Small intestine (tissue), 16 donors: Measurements from ENCODE around the gene HRH1. TPM values are rescaled to one million over a fixed set of nuclear protein-coding genes. Genes with fewer than 3 reads are reported as not detected.
"Not testable (repeated sequence)": the region's sequence is repeated elsewhere in the genome, so short reads cannot be mapped to it uniquely, and the experiment has no call there.

Source experiments
- DNase-seq, 2 donors: peaks; one replicate each; pipeline versions ENCODE4 v3.0.0 to v3.0.0-alpha.2; 2013
- FAIRE-seq: peaks from 2 replicates; lab custom pipeline; 2012; peaks lifted over from hg19 to GRCh38; lab: Jason Lieb, UNC
- H3K27ac ChIP-seq, 3 donors: one replicate each; pipeline ENCODE4 v1.5.1; 2013; ENCODE audit warnings: low read length in 2 of 3, mild to moderate bottlenecking in 2 of 3, control low read depth in 1 of 3, inconsistent platforms in 1 of 3, low read depth in 1 of 3, moderate library complexity in 1 of 3
- H3K27me3 ChIP-seq, 3 donors: one replicate each; pipeline ENCODE4 v1.6.1; 2013; ENCODE audit warnings: low read length in 3 of 3, inconsistent platforms in 1 of 3; ENCODE audit not compliant: control insufficient read depth in 3 of 3, insufficient read depth in 3 of 3
- H3K36me3 ChIP-seq, 3 donors: one replicate each; pipeline ENCODE4 v1.6.1; 2013; ENCODE audit warnings: low read length in 3 of 3, inconsistent platforms in 1 of 3, low read depth in 1 of 3, mild to moderate bottlenecking in 1 of 3, moderate library complexity in 1 of 3; ENCODE audit not compliant: control insufficient read depth in 3 of 3, insufficient read depth in 2 of 3
- H3K4me1 ChIP-seq, 3 donors: one replicate each; pipeline ENCODE4 v1.6.1; 2013; ENCODE audit warnings: low read length in 2 of 3, inconsistent platforms in 1 of 3, low read depth in 1 of 3, mild to moderate bottlenecking in 1 of 3, moderate library complexity in 1 of 3; ENCODE audit not compliant: control insufficient read depth in 3 of 3, insufficient read depth in 2 of 3
- H3K4me3 ChIP-seq, 3 donors: one replicate each; pipeline ENCODE4 v1.5.1; 2013; ENCODE audit warnings: low read length in 3 of 3, control low read depth in 1 of 3, inconsistent platforms in 1 of 3, low read depth in 1 of 3, mild to moderate bottlenecking in 1 of 3, moderate library complexity in 1 of 3
- H3K9me3 ChIP-seq, 2 donors: one replicate each; pipeline ENCODE4 v1.6.1; 2013; ENCODE audit warnings: low read depth in 1 of 2, low read length in 1 of 2; ENCODE audit not compliant: control insufficient read depth in 2 of 2, insufficient read depth in 1 of 2
- WGBS, 3 donors: extraction: QIAGEN DNeasy Blood & Tissue Kit; methylation state at CpG; one replicate each; pipeline ENCODE4 v1.1.7; 2013; 5-methylcytosine and 5-hydroxymethylcytosine counted together
- long read RNA-seq, 10 donors: transcript quantifications; one replicate each; lab custom pipeline, GENCODE V29; 2026
- polyA plus RNA-seq, 4 donors: library from polyadenylated mRNA; stranded (reverse) in 3 of 4; unstranded in 1 of 4; fragments of 200-250 nt in 3 of 4; fragments of 120-200 nt in 1 of 4; gene quantifications; one replicate each; pipeline versions ENCODE4 v1.2.1 to v1.2.3, GENCODE V29; 2013
- donor health status: healthy with polysubstance abuse.
- donor health status: control.
- donor health status: control.
- donor health status: Bipolar disorder and iron deficiency.
- donor health status: healthy.

The HRH1 gene
- 1 to 10 TPM; 1.1 to 3.8 (median 1.5) TPM for polyA plus RNA-seq
- long read RNA-seq, donor 1: 0 reads
- long read RNA-seq, donor 2: 0 reads
- long read RNA-seq, donor 3: 0 reads
- long read RNA-seq, donor 4: 0 reads
- long read RNA-seq, donor 5: 0 reads
- long read RNA-seq, donor 6, full-length matches to known transcripts: 1 of 1 reads
- long read RNA-seq, donor 6, partial matches to known transcripts: 0 of 1 reads
- long read RNA-seq, donor 6, other reads (novel, unspliced or antisense): 0 of 1 reads
- long read RNA-seq, donor 7: 0 reads
- long read RNA-seq, donor 8: 0 reads
- long read RNA-seq, donor 9: 0 reads
- long read RNA-seq, donor 10: 0 reads

GRCh38 chr3:11154036-11154952 lies at the start of gene HRH1:
TSS of gene HRH1 (plus strand) at chr3:11154493. CDS start at chr3:11259038, 104,545 bp downstream.
- WGBS, 3 donors: 1 to 4% (median 1%) methylated on average over 33 to 98 of the region's 98 CpGs
- no peaks in the 10 kb centered on the region for H3K36me3 ChIP-seq
- H3K27ac ChIP-seq: peak within 1 kb of the TSS in 1 of 3 donors; percentile 32
- FAIRE-seq (no peak), DNase-seq (peak in 1 of 2 donors; percentile 33)
- no peaks in the 10 kb centered on the region for H3K4me1 ChIP-seq
- H3K27me3 ChIP-seq: peaks cover 0 to 40% (median 4%) of the 10 kb centered on the region in 3 donors
- H3K9me3 ChIP-seq: no peaks in the 10 kb centered on the region
- H3K4me3 ChIP-seq: peak within 1 kb of the TSS in 2 of 3 donors; percentile 9 to 26

DNA sequence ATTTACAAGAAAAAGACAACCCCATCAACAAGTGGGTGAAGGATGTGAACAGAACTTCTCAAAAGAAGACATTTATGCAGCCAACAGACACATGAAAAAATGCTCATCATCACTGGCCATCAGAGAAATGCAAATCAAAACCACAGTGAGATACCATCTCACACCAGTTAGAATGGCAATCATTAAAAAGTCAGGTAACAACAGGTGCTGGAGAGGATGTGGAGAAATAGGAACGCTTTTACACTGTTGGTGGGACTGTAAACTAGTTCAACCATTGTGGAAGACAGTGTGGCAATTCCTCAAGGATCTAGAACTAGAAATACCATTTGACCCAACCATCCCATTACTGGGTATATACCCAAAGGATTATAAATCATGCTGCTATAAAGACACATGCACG lies 41.0 kb upstream of the HRH1 start:
- 75 to 100% (median 87%) methylated on average over 1 to 2 of the region's 2 CpGs for WGBS, 3 donors
- not testable (repeated sequence) for FAIRE-seq, H3K27ac ChIP-seq, H3K9me3 ChIP-seq, H3K4me3 ChIP-seq, DNase-seq, H3K36me3 ChIP-seq, H3K4me1 ChIP-seq, H3K27me3 ChIP-seq

- FAIRE-seq (no peak), DNase-seq (no peak)
- H3K9me3 ChIP-seq: peaks cover 0 to 1% of the 10 kb centered on the region in 2 donors
- no peak overlapping the region for H3K27ac ChIP-seq
- H3K4me1 ChIP-seq: no peaks in the 10 kb centered on the region
- H3K27me3 ChIP-seq: no peaks in the 10 kb centered on the region
- H3K4me3 ChIP-seq: no peak overlapping the region
- WGBS, 3 donors: 72 to 76% (median 73%) methylated on average over 3 of the region's 3 CpGs
- no peaks in the 10 kb centered on the region for H3K36me3 ChIP-seq
Observed at GRCh38 chr3:11115548-11115947, 38.7 kb upstream of the HRH1 start.

GRCh38 chr3:11116336-11117059 lies 37.8 kb upstream of the HRH1 start:
- DNase-seq (no peak), FAIRE-seq (no peak)
- Histone ChIP-seq H3K27ac (no peak overlapping the region), H3K9me3 (peaks cover 0 to 1% of the 10 kb centered on the region in 2 donors), H3K36me3 (no peaks in the 10 kb centered on the region), H3K27me3 (no peaks in the 10 kb centered on the region), H3K4me1 (no peaks in the 10 kb centered on the region), H3K4me3 (no peak overlapping the region)
- 86 to 87% (median 87%) methylated on average over 8 of the region's 8 CpGs for WGBS, 3 donors

- Histone ChIP-seq H3K27me3 (no peaks in the 10 kb centered on the region), H3K9me3 (peaks cover 0 to 1% of the 10 kb centered on the region in 2 donors), H3K4me1 (no peaks in the 10 kb centered on the region), H3K27ac (no peak overlapping the region), H3K4me3 (no peak overlapping the region), H3K36me3 (no peaks in the 10 kb centered on the region)
- WGBS, 3 donors: 79 to 82% (median 81%) methylated on average over 10 of the region's 10 CpGs
- DNase-seq (no peak), FAIRE-seq (no peak)
Observed at GRCh38 chr3:11117591-11117990, 36.7 kb upstream of the HRH1 start.

- Histone ChIP-seq H3K9me3 (peaks cover 1 to 3% of the 10 kb centered on the region in 2 donors), H3K27ac (no peak overlapping the region), H3K4me1 (no peaks in the 10 kb centered on the region), H3K36me3 (no peaks in the 10 kb centered on the region), H3K27me3 (no peaks in the 10 kb centered on the region), H3K4me3 (no peak overlapping the region)
- 49 to 60% (median 54%) methylated on average over 8 of the region's 8 CpGs for WGBS, 3 donors
- DNase-seq: no peak
- FAIRE-seq: no peak
Observed at GRCh38 chr3:11118181-11118682, 36.1 kb upstream of the HRH1 start.

DNA sequence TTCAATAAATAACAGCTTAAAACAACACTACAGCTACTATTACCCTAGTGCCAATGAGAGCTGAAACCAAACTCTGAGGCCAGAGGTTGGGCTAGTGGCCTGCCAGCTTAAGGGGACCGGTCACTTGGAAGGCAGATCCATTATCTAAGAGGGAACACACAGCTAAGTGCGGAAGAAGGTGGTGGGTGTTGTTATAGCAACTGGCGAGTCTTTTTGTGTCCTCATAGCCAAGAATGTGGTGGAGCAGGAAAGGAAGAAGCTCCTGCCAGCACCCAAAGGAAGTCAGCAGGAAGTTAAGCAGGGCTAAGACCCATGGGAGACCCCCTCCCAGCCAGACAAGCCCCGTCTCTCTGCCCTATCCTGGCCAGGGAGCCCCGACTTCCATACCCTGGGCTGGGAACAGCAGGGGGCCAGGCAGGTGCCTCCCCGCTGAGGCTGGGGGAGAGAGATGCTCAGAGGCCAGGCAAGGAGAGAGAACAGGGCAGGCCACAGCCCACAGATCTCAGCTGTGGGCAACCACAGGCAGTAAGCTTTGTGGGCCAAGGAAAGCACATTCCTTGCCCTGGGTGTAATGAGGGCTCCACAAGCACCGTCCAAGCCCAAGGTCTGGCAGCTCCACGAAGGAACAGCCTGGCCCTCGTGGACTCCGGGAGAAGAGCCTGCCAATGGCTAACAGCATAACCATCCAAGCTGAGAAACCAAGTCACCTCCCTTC lies 34.0 kb upstream of the HRH1 start:
- Histone ChIP-seq H3K27me3 (no peaks in the 10 kb centered on the region), H3K36me3 (no peaks in the 10 kb centered on the region), H3K4me3 (no peak overlapping the region), H3K27ac (no peak overlapping the region), H3K9me3 (peaks cover 1 to 6% of the 10 kb centered on the region in 2 donors), H3K4me1 (no peaks in the 10 kb centered on the region)
- 67 to 88% (median 78%) methylated on average over 10 of the region's 10 CpGs for WGBS, 3 donors
- no peak for DNase-seq
- no peak for FAIRE-seq
